ENCODE results near the gene ECI1.
"Not testable (repeated sequence)": the region's sequence is repeated elsewhere in the genome, so short reads cannot be mapped to it uniquely, and the experiment has no call there.

The ECI1 gene

DNA sequence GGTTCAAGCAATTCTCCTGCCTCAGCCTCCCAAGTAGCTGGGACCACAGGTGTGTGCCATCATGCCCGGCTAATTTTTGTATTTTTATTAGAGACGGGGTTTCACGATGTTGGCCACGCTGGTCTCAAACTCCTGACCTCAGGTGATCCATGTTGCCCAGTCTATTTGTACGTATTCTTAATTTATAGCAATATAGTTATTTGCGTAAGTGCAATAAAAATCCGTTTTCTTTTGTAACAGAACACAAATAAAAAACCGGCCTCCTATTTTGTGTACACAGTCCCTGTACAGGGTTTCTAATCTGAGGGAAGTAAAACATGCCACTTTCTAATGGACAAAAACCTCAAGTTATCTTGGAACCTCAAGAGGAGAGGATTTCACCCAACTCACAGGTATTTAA is 8.9 kb upstream of the ECI1 start:
- in situ Hi-C loops (cut with HindIII; ENCODE audit: low pct_unique_long_range_greater_than_20kb, low sequenced_read_pairs): no loop called here
- TF ChIP-seq JUND (IDR thresholded peaks at IDR 0.05; ENCODE audit: low read depth): no peak
- no peak for DNase-seq (ENCODE audit: low read depth in 1 of 2, low spot score in 1 of 2)

DNA sequence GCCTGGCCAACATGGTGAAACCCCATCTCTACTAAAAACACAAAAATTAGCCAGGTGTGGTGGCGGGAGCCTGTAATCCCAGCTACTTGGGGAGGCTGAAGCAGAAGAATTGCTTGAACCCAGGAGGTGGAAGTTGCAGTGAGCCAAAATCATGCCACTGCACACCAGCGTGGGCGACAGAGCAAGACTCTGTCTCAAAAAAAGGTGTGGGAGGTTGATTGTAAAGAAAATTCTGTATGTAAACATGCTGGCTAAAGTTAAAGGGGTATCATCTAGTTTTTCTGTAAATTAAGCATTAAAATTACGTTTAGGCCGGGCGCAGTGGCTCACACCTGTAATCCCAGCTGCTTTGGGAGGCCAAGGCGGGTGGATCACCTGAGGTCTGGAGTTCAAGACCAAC is 7.1 kb upstream of the ECI1 start:
- DNase-seq (ENCODE audit: low read depth in 1 of 2, low spot score in 1 of 2); in situ Hi-C loops (cut with HindIII; ENCODE audit: low pct_unique_long_range_greater_than_20kb, low sequenced_read_pairs): not testable (repeated sequence)

DNA sequence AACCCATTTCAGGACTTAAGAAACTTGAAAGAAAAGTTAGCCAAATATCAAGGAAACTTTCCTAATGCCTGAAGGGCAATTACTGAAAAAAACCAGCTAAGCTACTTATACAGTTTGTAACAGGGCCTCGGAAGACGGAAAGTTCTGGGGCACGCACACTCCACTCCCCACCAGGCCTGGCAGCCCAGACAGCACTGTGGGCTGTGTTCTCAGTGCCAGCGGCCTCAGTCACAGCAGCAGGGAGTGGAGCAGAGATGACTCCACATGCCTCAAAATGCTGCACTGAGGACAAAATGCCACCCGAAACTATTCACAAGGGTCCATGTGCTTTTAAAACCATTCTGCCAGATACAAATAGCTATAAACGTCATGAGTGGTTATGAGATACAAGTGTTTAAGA is 6.3 kb upstream of the ECI1 start:
- no peak for TF ChIP-seq JUND (IDR thresholded peaks at IDR 0.05; ENCODE audit: low read depth)
- no peak for DNase-seq (ENCODE audit: low read depth in 1 of 2, low spot score in 1 of 2)
- in situ Hi-C loops (cut with HindIII; ENCODE audit: low pct_unique_long_range_greater_than_20kb, low sequenced_read_pairs): no loop called here

DNA sequence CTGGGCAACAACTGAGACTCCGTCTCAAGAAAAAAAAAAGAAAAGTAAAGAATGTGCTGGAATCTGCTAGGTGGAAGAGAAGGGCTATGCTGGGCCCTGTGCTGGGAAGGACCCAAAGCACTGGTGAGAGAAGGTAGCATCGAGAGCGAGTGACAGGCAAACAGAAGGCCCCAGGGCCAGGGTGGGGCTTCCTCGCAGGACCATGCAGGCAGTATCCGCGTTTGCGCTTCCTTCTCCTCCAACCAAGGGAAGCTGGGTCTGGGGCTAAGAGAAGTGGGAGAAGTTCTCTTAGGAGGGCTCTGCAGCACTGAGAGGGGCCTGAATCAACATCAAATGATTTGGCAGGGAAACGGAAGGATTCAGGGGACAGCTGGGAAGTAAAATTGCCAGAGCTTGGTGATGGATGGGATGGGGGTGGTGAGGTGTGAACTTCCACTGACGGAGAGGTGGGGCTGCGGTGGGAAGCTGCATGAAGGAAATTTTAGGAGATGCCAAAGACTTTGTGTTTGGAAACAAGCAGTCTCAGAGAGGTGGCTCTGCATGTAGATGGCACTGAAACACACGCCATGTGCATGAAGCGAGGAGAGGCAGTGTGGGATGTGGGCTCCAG is 5.2 kb upstream of the ECI1 start:
- in situ Hi-C loops (cut with HindIII; ENCODE audit: low pct_unique_long_range_greater_than_20kb, low sequenced_read_pairs): no loop called here
- TF ChIP-seq JUND (IDR thresholded peaks at IDR 0.05; ENCODE audit: low read depth): no peak
- no peak for DNase-seq (ENCODE audit: low read depth in 1 of 2, low spot score in 1 of 2)

DNA sequence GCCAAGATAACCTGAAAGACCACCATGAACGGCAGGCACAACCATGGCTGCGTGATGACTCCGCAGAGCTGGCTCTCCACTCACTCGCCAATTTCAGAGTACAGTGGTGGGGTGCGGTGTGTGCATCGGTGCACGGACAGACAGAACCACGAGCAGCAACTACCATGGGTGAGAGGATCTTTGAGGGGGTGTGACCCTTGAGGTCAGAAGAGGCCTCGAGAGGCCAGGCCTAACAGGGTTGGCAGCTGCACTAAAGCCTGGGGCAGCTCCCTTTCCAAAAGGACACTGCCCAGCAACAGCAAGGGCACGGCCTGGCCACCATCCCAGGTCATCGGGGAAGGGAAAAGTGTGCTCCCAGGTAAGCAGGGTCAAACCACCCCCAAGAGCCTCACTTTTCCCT is 1.9 kb upstream of the ECI1 start:
- in situ Hi-C loops (cut with HindIII; ENCODE audit: low pct_unique_long_range_greater_than_20kb, low sequenced_read_pairs): no loop called here
- no peak for TF ChIP-seq JUND (IDR thresholded peaks at IDR 0.05; ENCODE audit: low read depth)
- DNase-seq (ENCODE audit: low read depth in 1 of 2, low spot score in 1 of 2): no peak

DNA sequence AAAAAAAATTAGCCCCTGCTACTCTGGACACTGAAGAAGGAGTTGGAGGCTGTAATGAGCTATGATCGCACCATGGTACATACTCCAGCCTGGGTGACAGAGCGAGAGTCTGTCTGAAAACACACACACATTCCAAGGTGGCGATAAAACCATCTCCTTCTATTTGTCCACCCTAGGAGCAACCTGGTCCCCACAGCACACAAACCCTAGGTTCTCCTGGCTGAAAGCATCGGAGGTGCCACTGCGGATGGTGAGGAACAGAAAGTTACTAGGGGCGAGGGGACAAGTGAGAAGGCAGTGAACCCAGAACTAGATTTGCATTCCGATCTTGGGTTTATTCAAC is 1.4 kb upstream of the ECI1 start:
- in situ Hi-C loops (cut with HindIII; ENCODE audit: low pct_unique_long_range_greater_than_20kb, low sequenced_read_pairs): no loop called here
- peak in 1 of 2 experiments; percentile 33 for DNase-seq (ENCODE audit: low read depth in 1 of 2, low spot score in 1 of 2)
- TF ChIP-seq JUND (IDR thresholded peaks at IDR 0.05; ENCODE audit: low read depth): no peak

DNA sequence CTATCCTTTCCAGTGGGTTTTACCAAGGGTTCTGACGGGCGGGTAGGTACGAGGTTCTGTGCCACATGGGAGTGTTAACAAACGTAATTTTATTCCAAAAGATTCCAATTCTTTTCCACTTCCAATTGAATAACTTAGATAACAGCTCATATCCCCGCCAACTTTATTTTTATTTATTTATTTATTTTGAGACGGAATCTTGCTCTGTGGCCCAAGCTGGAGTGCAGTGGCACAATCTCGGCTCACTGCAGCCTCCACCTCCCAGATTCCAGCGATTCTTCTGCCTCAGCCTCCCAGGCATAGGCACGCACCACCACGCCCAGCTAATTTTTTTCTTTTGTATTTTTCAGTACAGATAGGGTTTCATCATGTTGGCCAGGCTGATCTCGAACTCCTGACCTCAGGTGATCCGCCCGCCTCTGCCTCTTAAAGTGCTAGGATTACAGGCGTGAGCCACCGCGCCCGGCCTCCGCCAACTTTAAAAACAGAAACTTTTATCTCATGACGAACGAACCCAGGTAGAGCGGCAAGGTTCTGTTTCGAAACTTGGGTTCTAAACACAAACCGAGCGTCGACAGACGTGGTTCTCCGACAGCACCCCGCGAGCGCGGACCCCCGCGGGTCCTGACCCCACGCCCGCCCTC is 613 bp downstream of the ECI1 start:
- DNase-seq (ENCODE audit: low read depth in 1 of 2, low spot score in 1 of 2): peak in 1 of 2 experiments; percentile 38
- TF ChIP-seq JUND (IDR thresholded peaks at IDR 0.05; ENCODE audit: low read depth): no peak
- in situ Hi-C loops (cut with HindIII; ENCODE audit: low pct_unique_long_range_greater_than_20kb, low sequenced_read_pairs): no loop called here

DNA sequence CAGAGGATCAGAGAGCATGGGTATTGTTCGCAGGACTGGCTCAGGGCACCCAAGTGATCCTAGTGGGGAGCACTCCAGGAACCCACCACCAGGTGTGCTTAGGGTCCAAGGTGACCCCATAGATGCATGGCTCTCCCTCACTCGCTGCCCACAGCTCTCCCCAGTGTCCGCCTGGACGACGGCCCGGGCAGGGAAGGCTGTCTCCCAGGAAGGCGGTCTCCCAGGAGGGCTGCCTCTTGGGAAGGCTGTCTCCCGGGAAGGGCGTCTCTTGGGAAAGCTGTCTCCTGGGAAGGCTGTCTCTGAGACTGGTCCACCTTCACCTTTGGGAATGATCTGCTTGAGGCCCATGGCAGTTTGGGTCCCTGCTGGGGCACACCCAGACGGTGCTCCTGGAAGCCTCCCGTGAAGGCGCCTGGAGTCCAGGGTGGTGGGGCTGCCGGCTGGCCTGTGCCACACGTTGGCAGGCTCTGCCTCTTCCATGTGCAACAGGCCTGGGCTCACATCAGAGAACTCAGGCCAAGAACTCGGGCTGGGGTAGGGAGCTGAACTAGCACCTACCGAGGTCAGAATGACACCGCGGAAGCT is 5.0 kb downstream of the ECI1 start:
- TF ChIP-seq JUND (IDR thresholded peaks at IDR 0.05; ENCODE audit: low read depth): no peak
- no peak for DNase-seq (ENCODE audit: low read depth in 1 of 2, low spot score in 1 of 2)

DNA sequence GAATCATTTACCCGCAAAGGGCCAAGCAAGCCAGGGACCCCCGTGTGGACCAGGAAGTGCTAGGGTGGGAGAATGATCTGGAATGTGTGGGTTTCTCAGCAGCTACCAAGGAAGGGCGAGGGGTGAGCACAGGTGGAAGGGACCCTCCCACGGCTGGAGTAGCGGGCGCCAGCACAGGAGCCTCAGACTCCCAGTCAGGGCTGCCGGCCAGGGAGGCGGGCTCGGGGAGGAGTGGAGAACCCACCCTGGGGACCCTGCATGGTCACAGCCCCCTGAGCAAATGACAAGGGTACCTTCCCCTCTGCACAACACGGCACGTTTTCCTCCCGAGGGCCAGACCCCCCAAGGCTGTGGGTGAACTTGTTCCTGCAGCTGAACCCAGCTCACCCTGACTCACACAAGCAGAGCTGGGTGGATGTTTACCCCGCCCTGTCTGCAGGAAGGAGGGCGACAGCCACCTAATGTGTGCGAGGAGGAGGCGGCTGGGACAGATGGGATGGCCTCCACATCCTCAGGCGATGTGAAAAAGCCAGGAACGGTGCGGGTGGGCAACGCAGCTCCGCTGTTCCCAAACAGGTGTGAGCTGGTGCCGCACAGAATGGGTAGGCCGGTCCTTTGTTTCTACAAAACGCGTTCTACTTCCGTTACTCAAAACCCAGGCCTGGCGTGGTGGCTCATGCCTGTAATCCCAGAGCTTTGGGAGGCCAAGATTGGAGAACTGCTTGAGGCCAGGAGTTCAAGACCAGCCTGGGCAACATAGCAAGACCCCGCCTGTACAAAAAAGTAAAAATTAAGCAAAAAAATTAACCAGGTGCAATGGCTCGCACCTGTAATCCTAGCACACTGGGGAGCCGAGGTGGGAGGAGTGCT is 6.2 kb downstream of the ECI1 start:
- in situ Hi-C loops (cut with HindIII; ENCODE audit: low pct_unique_long_range_greater_than_20kb, low sequenced_read_pairs): no loop called here
- no peak for TF ChIP-seq JUND (IDR thresholded peaks at IDR 0.05; ENCODE audit: low read depth)
- DNase-seq (ENCODE audit: low read depth in 1 of 2, low spot score in 1 of 2): no peak

More for the DNA sequence above, 5.0 kb downstream of the ECI1 start:
- in situ Hi-C loops (cut with HindIII; ENCODE audit: low pct_unique_long_range_greater_than_20kb, low sequenced_read_pairs): no loop called here

DNA sequence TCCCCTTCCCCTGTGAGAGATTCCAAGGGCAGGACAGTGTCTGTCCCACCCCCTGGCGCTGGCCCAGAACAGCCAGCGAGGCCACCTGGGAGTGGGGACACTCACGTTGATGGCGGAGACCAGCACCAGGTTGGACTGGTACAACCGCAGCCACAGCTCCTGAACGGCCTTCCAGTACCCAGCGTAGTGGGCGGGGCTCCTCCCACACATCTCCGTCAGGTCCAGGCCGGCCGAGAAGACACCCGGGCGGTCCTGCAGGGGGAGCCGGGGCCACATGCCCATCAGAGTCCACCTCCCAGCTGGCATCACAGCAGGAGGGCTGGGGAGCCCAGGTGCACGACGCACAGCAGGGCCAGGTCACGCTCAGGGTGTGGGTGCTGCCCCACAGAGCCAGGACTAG is 7.1 kb downstream of the ECI1 start:
- no peak for DNase-seq (ENCODE audit: low read depth in 1 of 2, low spot score in 1 of 2)
- in situ Hi-C loops (cut with HindIII; ENCODE audit: low pct_unique_long_range_greater_than_20kb, low sequenced_read_pairs): no loop called here
- TF ChIP-seq JUND (IDR thresholded peaks at IDR 0.05; ENCODE audit: low read depth): no peak

DNA sequence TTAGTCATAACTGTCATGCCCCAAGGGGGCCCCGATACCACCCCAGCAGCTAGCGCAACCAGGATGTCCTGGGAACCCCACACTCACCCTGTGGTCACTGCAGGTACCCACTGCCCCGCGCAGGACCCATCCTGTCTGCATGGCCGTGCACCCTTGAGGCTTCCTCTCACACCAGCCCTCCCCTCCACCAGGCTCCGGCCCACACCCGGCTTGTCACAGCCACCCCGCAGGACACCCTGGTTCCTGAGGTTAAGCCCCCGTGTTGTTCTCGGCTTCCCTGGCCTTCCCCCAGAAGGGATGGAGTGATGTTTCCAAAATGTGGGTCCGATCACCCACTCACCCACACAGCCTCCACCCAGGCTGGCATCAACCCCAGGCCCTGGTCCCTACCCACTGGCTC is 7.6 kb downstream of the ECI1 start:
- in situ Hi-C loops (cut with HindIII; ENCODE audit: low pct_unique_long_range_greater_than_20kb, low sequenced_read_pairs): no loop called here

DNA sequence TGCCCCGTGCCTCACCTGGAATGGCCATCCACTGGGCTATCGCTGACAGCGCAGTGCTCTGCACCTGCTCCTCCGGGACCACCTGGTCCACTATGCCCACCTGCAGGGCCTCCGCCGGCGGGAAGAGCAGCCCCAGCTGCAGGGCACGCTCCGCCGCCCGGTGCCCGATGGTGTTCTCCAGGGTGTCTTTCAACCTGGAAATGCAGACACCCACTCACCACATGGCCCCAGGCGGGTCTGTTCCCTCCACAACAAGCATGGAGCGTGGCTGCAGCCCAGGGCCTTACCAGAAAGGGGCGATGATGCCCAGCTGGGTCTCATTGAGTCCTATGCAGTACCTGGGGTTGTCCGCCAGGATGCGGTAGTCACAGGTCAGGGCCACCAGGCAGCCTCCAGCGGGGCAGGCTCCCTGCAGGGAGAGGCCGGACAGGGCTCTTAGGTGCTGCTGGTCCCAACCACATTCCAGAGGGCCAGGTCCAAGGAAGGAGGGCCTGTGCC is 8.3 kb downstream of the ECI1 start:
- in situ Hi-C loops (cut with HindIII; ENCODE audit: low pct_unique_long_range_greater_than_20kb, low sequenced_read_pairs): no loop called here
- TF ChIP-seq JUND (IDR thresholded peaks at IDR 0.05; ENCODE audit: low read depth): no peak
- DNase-seq (ENCODE audit: low read depth in 1 of 2, low spot score in 1 of 2): peak in 1 of 2 experiments; percentile 46

More for the DNA sequence above, 7.6 kb downstream of the ECI1 start:
- no peak for TF ChIP-seq JUND (IDR thresholded peaks at IDR 0.05; ENCODE audit: low read depth)
- DNase-seq (ENCODE audit: low read depth in 1 of 2, low spot score in 1 of 2): no peak

DNA sequence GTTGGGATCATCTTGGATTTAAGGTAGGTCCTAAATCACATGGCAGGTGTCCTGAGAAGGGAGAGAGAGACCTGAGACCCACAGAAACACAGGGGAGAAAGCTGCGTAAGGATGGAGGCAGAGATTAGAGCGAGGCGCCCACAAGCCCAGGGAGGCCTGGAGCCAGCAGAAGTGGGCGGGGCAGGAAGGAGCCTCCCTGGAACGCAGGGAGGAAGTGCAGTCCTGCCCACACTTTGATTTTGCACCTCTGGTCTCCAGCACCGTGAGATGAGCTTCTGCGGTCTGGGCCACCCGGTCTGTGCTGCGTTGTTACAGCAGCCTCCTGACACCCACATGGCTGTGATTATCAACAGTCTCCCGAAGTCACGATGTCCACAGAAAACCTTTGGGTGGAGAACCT is 8.8 kb downstream of the ECI1 start:
- no peak for TF ChIP-seq JUND (IDR thresholded peaks at IDR 0.05; ENCODE audit: low read depth)
- DNase-seq (ENCODE audit: low read depth in 1 of 2, low spot score in 1 of 2): no peak
- in situ Hi-C loops (cut with HindIII; ENCODE audit: low pct_unique_long_range_greater_than_20kb, low sequenced_read_pairs): no loop called here

DNA sequence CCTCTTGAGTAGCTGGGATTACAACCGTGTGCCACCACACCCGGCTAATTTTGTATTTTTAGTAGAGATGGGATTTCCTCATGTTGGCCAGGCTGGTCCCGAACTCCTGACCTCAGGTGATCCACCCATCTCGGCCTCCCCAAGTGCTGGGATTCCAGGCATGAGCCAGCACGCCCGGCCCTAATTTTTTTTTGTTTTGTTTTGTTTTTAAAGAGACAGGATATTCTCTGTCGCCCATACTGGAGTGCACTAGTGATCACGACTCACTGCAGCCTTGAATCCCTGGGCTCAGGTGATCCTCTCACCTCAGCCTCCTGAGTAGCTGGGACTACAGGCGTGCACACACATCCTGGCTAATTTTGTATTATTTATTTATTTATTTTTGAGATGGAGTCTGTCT is 11.1 kb downstream of the ECI1 start:
- in situ Hi-C loops (cut with HindIII; ENCODE audit: low pct_unique_long_range_greater_than_20kb, low sequenced_read_pairs); DNase-seq (ENCODE audit: low read depth in 1 of 2, low spot score in 1 of 2): not testable (repeated sequence)
